H1 (cell line): ENCODE data around the gene ZNF106.

Experiments used
- CEBPB ChIP-seq: IDR thresholded peaks from 2 replicates; pipeline ENCODE4 v1.6.1; 2012; ENCODE audit warnings: low read depth, low read length
- CHD2 ChIP-seq: IDR thresholded peaks from 2 replicates; pipeline ENCODE4 v1.6.1; 2012; ENCODE audit warnings: low read length, improper control_type of control experiment
- EZH2 ChIP-seq: fragments of 200-600 bp; sonication (generic); IDR thresholded peaks from 2 replicates; pipeline ENCODE4 v1.7.1; 2012; ENCODE audit warnings: low read depth, mild to moderate bottlenecking, moderate library complexity, low read length, inconsistent platforms; ENCODE audit not compliant: severe bottlenecking
- HDAC2 ChIP-seq, 2 experiments: fragments of 300-600 bp in 1 of 2; sonication (generic) in 1 of 2; IDR thresholded peaks; 2 replicates each; pipeline ENCODE4 v1.6.1; 2011 to 2012; ENCODE audit warnings: low read depth in 2 of 2, low read length in 2 of 2, mild to moderate bottlenecking in 2 of 2, moderate library complexity in 2 of 2, borderline replicate concordance in 1 of 2, inconsistent platforms in 1 of 2
- POLR2A ChIP-seq, 2 experiments: IDR thresholded peaks; 1 replicate in 1 of 2; 2 replicates in 1 of 2; pipeline ENCODE4 v1.6.1; 2011; ENCODE audit warnings: low read depth in 2 of 2, low read length in 2 of 2, mild to moderate bottlenecking in 2 of 2; ENCODE audit errors: control extremely low read depth in 1 of 2
- POLR2AphosphoS5 ChIP-seq: IDR thresholded peaks from 2 replicates; pipeline ENCODE4 v1.6.1; 2011; ENCODE audit warnings: low read depth, low read length
- RAD21 ChIP-seq, 2 experiments: IDR thresholded peaks in 1 of 2; conservative IDR thresholded peaks in 1 of 2; 2 replicates each; pipeline ENCODE4 v1.6.1; 2011; ENCODE audit warnings: low read depth in 2 of 2, low read length in 2 of 2, improper control_type of control experiment in 1 of 2, inconsistent platforms in 1 of 2, mild to moderate bottlenecking in 1 of 2, moderate library complexity in 1 of 2
- SIN3A ChIP-seq, 2 experiments: IDR thresholded peaks in 1 of 2; conservative IDR thresholded peaks in 1 of 2; 2 replicates each; pipeline ENCODE4 v1.6.1; 2011 to 2012; ENCODE audit warnings: low read length in 2 of 2, improper control_type of control experiment in 1 of 2, low read depth in 1 of 2, mild to moderate bottlenecking in 1 of 2
- ZNF274 ChIP-seq: IDR thresholded peaks from 2 replicates; pipeline ENCODE4 v1.7.0; 2012; ENCODE audit warnings: low read length, borderline replicate concordance; ENCODE audit errors: extremely low read depth
- TF ChIP-seq, protein P1 (sequence below), 3 experiments: IDR thresholded peaks; 1 replicate in 2 of 3; 2 replicates in 1 of 3; pipeline versions ENCODE4 v1.5.1 to v1.6.1; 2011; ENCODE audit warnings: low read length in 3 of 3, mild to moderate bottlenecking in 3 of 3, inconsistent platforms in 2 of 3, low read depth in 1 of 3, moderate library complexity in 1 of 3; ENCODE audit not compliant: insufficient read depth in 1 of 3; ENCODE audit errors: control extremely low read depth in 1 of 3
- TF ChIP-seq, protein P2 (sequence below): IDR thresholded peaks from 2 replicates; pipeline ENCODE4 v1.6.1; 2011; ENCODE audit warnings: low read length, improper control_type of control experiment

DNA sequence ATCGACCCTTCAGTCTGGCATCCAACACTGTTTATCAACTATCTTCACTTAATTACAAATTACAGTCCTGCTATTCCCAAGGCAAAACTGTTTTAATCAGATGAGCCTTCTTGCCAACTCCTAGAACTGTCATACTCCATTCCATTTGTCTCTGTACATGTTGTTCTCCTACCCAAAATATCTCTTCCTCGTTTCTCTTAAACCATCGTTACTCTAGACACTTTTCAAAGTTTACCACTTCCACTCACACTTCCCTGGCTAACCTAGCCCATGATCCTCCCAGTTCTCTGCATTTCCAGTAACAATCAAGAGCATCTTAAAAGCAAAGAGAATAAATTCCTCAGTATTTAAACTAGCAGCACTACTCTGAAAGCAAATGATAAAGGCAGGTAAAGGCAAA lies 19.9 kb downstream of the ZNF106 start:
- TF ChIP-seq SIN3A (conservative IDR thresholded peaks at IDR 0.05 in 1 of 2, IDR thresholded peaks at IDR 0.05 in 1 of 2; ENCODE audit: low read depth in 1 of 2, low read length in 2 of 2) (no peak), POLR2AphosphoS5 (no peak), EZH2 (no peak), HDAC2 (IDR thresholded peaks at IDR 0.05; ENCODE audit: borderline replicate concordance in 1 of 2, low read depth in 2 of 2, low read length in 2 of 2) (no peak), RAD21 (IDR thresholded peaks at IDR 0.05 in 1 of 2, conservative IDR thresholded peaks at IDR 0.05 in 1 of 2; ENCODE audit: low read depth in 2 of 2, low read length in 2 of 2) (no peak), POLR2A (IDR thresholded peaks at IDR 0.05; ENCODE audit: control extremely low read depth in 1 of 2, low read depth in 2 of 2, low read length in 2 of 2) (no peak), CEBPB (no peak), CHD2 (no peak), ZNF274 (no peak)
- TF ChIP-seq, protein P1, sequence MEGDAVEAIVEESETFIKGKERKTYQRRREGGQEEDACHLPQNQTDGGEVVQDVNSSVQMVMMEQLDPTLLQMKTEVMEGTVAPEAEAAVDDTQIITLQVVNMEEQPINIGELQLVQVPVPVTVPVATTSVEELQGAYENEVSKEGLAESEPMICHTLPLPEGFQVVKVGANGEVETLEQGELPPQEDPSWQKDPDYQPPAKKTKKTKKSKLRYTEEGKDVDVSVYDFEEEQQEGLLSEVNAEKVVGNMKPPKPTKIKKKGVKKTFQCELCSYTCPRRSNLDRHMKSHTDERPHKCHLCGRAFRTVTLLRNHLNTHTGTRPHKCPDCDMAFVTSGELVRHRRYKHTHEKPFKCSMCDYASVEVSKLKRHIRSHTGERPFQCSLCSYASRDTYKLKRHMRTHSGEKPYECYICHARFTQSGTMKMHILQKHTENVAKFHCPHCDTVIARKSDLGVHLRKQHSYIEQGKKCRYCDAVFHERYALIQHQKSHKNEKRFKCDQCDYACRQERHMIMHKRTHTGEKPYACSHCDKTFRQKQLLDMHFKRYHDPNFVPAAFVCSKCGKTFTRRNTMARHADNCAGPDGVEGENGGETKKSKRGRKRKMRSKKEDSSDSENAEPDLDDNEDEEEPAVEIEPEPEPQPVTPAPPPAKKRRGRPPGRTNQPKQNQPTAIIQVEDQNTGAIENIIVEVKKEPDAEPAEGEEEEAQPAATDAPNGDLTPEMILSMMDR (IDR thresholded peaks at IDR 0.05; ENCODE audit: control extremely low read depth in 1 of 3, insufficient read depth in 1 of 3, low read depth in 1 of 3, low read length in 3 of 3) = no peak
- TF ChIP-seq, protein P2, sequence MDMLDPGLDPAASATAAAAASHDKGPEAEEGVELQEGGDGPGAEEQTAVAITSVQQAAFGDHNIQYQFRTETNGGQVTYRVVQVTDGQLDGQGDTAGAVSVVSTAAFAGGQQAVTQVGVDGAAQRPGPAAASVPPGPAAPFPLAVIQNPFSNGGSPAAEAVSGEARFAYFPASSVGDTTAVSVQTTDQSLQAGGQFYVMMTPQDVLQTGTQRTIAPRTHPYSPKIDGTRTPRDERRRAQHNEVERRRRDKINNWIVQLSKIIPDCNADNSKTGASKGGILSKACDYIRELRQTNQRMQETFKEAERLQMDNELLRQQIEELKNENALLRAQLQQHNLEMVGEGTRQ = no peak
